GM19035 (cell line): ENCODE results near the gene NADSYN1.
A peak's percentile ranks its signal among the peaks of the same experiment; 100 is the strongest.
"Not testable (repeated sequence)": the region's sequence is repeated elsewhere in the genome, so short reads cannot be mapped to it uniquely, and the experiment has no call there.

Experiments
- ATAC-seq: cut with Tn5 transposase; IDR thresholded peaks from one replicate; pipeline ENCODE4 v1.9.1; 2021; ENCODE audit not compliant: unreplicated experiment

Gene NADSYN1

DNA sequence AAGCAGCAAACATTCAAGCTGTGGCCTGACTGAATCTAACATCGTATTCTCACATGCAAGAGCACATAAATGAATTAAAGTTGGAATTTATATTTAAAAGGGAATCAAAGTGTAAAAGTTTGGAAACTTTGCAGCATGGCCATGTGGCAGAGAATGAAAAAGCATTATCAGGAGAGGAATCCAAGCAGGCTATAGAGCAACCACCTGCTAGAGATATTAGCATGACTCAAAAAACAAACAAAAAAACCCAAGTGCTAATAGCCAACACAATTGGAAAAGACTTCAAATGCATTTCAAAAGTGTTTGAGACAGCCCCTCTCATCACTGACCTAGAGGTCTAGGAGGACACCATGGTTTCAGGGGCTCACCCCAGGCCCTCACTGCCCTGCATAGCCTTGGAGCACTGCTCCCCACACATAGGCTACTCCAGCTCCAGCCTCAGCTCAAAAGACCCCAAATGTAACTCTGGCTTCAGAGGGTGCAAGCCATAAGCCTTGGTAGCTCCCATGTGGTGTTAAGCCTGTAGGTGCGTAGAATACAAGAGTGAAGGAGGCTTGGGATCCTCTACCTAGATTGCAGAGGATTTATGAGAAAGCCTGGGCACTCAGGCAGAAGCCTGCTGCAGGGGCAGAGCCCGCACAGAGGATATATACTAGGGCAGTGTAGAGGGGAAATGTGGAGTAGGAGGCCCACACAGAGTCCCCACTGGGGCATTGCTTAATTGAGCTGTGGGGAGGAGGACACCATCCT, 72.4 kb downstream of the NADSYN1 start:
- ATAC-seq = no peak

DNA sequence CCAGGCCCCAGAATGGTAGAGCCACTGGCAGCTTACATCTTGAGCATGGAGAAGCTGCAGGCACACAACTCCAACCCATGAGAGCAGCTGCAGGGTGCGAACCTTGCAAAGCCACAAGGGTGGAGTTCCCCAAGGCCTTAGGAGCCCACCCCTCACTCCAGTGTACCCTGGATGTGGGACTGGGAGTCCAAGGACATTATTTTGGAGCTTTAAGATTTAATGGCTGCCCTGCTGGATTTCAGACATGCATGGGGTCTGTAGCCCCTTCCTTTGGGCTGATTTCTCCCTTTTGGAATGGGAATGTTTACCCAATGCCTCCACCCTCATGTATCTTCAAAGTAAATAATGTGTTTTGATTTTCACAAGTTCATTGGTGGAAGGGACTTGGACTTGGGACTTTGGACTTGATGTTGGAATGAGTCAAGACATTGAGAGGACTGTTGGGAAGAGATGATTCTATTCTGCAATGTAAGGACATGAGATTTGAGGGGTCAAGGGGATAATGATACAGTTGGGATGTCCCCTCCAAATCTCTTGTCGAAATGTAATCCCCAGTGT, 73.0 kb downstream of the NADSYN1 start:
- ATAC-seq = no peak

DNA sequence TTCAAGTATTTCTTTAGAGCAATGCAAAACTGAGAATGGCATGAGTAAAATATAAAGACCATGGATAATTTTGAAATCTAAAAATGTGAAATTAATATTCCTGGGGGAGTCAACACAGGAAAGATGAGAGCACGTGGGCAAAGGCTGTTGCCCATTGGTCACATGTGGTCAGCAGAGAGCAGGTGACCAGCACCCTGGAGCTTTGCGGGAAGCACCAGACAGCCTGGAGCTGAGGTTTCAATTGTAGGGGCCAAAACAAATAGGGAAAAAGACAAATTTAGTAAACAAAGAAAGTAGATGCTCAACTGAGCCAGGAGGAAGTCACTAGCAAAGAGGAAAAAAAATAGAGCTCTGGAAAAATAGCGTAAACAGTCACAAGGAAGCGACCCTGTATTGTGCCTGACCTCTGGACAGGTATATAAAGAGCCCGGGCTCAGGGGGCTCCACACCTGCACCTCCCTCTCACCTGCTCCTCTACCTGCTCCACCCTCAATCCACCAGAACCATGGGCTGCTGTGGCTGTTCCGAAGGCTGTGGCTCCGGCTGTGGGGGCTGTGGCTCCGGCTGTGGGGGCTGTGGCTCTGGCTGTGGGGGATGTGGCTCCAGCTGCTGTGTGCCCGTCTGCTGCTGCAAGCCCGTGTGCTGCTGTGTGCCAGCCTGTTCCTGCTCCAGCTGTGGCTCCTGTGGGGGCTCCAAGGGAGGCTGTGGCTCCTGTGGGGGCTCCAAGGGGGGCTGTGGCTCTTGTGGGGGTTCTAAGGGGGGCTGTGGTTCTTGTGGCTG, 74.0 kb downstream of the NADSYN1 start, which contains the start of gene KRTAP5-7:
Gene KRTAP5-7, plus strand, starts transcription at position 472 of the 780 bp plus-strand sequence. Its CDS starts 34 bp downstream, at position 506.
- not testable (repeated sequence) for ATAC-seq

- ATAC-seq = no peak
These were observed 74.7 kb downstream of the NADSYN1 start for GRCh38 chr11:71527576-71528210.

- no peak for ATAC-seq
These were observed 77.6 kb downstream of the NADSYN1 start for GRCh38 chr11:71530602-71531001.

- ATAC-seq = no peak
These were observed 79.1 kb downstream of the NADSYN1 start for GRCh38 chr11:71532036-71532610.

- ATAC-seq = not testable (repeated sequence)
These were observed 82.0 kb downstream of the NADSYN1 start for GRCh38 chr11:71534711-71535608.

GRCh38 chr11:71535825-71536224, 82.8 kb downstream of the NADSYN1 start:
- ATAC-seq = no peak

GRCh38 chr11:71537537-71537936, 84.5 kb downstream of the NADSYN1 start:
- ATAC-seq = no peak

- ATAC-seq = not testable (repeated sequence)
These were observed 85.1 kb downstream of the NADSYN1 start, which contains the start of gene KRTAP5-8 for GRCh38 chr11:71537977-71538665. Gene KRTAP5-8, plus strand, starts transcription at chr11:71538025. Its CDS starts 31 bp downstream, at chr11:71538056.

DNA sequence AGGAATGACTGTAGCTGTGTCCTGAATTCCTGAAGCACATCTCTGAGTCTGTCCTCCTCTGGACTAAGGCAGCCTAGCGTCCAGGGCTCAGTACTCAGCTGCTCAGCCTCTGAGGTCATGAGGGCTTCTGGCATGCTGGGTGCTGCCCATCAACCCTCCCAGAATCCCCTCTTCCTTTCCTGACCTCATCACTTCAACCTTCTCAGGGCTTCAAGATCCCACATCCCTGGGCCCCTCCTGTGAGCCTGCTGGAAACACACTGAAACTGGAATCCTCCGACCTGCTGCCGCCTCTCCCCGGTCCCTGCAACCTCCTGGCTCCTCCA, 85.6 kb downstream of the NADSYN1 start:
- no peak for ATAC-seq

DNA sequence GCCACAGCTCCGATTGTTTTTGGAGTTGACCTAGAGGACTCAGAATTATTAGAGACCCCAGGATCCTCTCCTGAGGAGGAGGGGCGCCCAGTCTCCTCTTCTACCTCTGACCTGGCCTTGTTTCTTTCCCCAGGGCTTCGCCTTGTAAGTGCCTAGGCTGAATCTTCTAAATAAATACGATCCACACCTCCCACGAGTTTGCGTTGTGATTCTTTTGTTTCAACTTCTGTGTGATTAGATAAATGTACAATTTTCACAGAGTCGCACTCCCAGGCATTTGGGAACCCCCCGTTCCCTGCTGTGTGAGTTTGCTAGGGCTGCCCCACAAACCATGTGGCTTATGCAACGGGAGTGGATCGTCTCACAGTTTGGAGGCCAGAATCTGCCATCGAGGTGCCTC, 86.0 kb downstream of the NADSYN1 start:
- no peak for ATAC-seq

DNA sequence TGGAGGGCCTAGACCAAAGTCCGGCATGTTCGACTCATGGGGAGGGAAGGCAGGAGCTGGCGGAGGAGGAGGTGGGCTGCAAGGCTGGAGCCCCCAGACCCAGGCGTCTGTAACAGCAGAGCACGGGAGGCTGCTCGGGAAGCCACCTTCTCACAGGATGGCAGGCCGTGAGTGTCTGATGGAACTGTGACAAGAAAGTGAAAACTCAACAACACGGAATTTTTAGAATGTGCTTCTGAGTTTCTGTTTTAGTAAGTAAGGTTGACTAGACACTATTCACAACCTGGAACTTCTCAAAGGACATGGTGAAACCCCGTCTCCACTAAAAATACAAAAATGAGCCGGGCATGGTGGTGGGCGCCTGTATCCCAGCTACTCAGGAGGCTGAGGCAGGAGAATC, 87.0 kb downstream of the NADSYN1 start:
- not testable (repeated sequence) for ATAC-seq

DNA sequence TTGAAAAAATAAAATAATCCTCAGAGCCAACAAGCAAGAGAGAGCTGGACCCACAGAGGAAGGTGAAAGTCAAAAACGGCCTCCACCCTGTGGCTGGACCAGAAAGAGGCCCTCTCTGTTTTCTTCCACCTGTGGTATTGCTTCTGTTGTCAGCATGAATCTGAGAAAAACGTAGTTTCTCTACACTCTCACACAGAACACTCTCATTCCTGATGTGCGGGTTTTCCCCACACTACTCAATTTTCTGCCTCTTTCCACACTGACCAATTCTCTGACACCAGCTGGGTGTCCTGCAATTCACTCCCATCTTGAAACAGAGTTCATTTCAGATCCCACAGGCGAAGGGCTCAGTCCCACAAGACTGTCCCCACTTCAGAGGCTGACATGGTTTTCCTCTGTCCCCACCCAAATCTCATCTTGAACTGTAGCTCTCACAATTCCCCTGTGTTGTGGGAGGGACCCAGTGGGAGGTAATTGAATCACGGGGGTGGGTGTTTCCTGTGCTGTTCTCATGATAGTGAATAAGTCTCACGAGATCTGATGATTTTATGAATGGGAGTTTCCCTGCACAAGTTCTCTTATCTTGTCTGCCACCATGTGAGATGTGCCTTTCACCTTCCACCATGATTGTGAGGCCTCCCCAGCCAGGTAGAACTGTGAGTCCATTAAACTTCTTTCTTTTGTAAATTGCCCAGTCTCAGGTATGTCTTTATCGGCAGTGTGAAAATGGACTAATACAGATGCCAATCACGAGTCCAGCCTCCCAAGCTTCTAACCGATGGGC, 87.7 kb downstream of the NADSYN1 start:
- ATAC-seq = peak; percentile 55

GRCh38 chr11:71542382-71542781, 89.4 kb downstream of the NADSYN1 start:
- ATAC-seq = no peak

GRCh38 chr11:71542879-71543777, 90.1 kb downstream of the NADSYN1 start:
- ATAC-seq = no peak

- no peak for ATAC-seq
These were observed 90.9 kb downstream of the NADSYN1 start for GRCh38 chr11:71543866-71544265.
